Panc1 (cell line): Measurements from ENCODE around the gene LRR1. TPM values are rescaled to one million over a fixed set of nuclear protein-coding genes. Genes with fewer than 3 reads are reported as not detected.
"Not testable (repeated sequence)": the region's sequence is repeated elsewhere in the genome, so short reads cannot be mapped to it uniquely, and the experiment has no call there.

Source experiments
- ATAC-seq: fragments of 200-7000 bp; cut with Tn5 transposase; 2 replicates; pipeline ENCODE4 v1.9.1; 2020; ENCODE audit warnings: mild to moderate bottlenecking, moderate library complexity
- BruUV-seq: library from RNA; stranded (reverse); fragments of 400-500 nt; replicated peaks from 2 replicates; lab custom pipeline; 2021; lab: Mats Ljungman, UMichigan
- CTCF ChIA-PET: fragments of 300-600 bp; sonication (Branson Sonifier 250); formaldehyde crosslinking; loops from one replicate; lab custom pipeline; 2022; ENCODE audit warnings: antibody characterized with exemption; lab: Charles Lee
- POLR2A ChIA-PET: fragments of 300-600 bp; sonication (Branson Sonifier 250); formaldehyde crosslinking; loops from one replicate; lab custom pipeline; 2022; ENCODE audit warnings: antibody characterized with exemption; lab: Charles Lee
- DNase-seq: peaks from one replicate; pipeline ENCODE4 v3.0.0-alpha.2; 2010; ENCODE audit warnings: low read depth, low spot score
- H3K27ac ChIP-seq: 2 replicates; pipeline ENCODE4 v1.5.1; 2011; ENCODE audit warnings: mild to moderate bottlenecking, low read length, inconsistent platforms
- H3K27me3 ChIP-seq: fragments of 200-500 bp; sonication (Bioruptor generic); 2 replicates; pipeline ENCODE4 v1.6.0; 2014; ENCODE audit warnings: low read length, inconsistent platforms; ENCODE audit not compliant: control insufficient read depth, insufficient read depth
- H3K36me3 ChIP-seq: fragments of 200-500 bp; sonication (Bioruptor generic); 2 replicates; pipeline ENCODE4 v1.5.1; 2014; ENCODE audit warnings: inconsistent platforms, mild to moderate bottlenecking, low read length, moderate library complexity; ENCODE audit not compliant: control insufficient read depth, insufficient read depth
- H3K4me1 ChIP-seq: 2 replicates; pipeline ENCODE4 v1.5.1; 2011; ENCODE audit warnings: inconsistent platforms, mild to moderate bottlenecking, low read length, moderate library complexity; ENCODE audit not compliant: control insufficient read depth, insufficient read depth
- H3K4me3 ChIP-seq, 2 experiments: 2 replicates each; pipeline ENCODE4 v1.5.1; 2011 to 2012; ENCODE audit warnings: low read depth in 2 of 2, low read length in 2 of 2, mild to moderate bottlenecking in 2 of 2, inconsistent platforms in 1 of 2, moderate library complexity in 1 of 2
- H3K9me3 ChIP-seq: fragments of 200-500 bp; sonication (Bioruptor generic); 2 replicates; pipeline ENCODE4 v1.5.1; 2014; ENCODE audit warnings: low read depth, mild to moderate bottlenecking, inconsistent platforms, low read length, moderate library complexity; ENCODE audit not compliant: control insufficient read depth, insufficient read depth
- CTCF ChIP-seq: fragments of 450-650 bp; IDR thresholded peaks from 2 replicates; pipeline ENCODE4 v1.5.1; 2017; ENCODE audit warnings: mild to moderate bottlenecking
- POLR2AphosphoS5 ChIP-seq: IDR thresholded peaks from 2 replicates; pipeline ENCODE4 v1.6.1; 2012; ENCODE audit warnings: mild to moderate bottlenecking, low read depth, low read length, moderate library complexity
- SIN3A ChIP-seq: IDR thresholded peaks from 2 replicates; pipeline ENCODE4 v1.6.1; 2012; ENCODE audit warnings: low read depth, mild to moderate bottlenecking, low read length, moderate library complexity, borderline replicate concordance; ENCODE audit not compliant: insufficient read depth
- TCF7L2 ChIP-seq: IDR thresholded peaks from 2 replicates; pipeline ENCODE4 v1.6.1; 2011; ENCODE audit warnings: mild to moderate bottlenecking, low read depth, low read length, inconsistent platforms
- in situ Hi-C: cut with HindIII; loops from 2 replicates; pipeline ENCODE4 v1.10.0; 2016; ENCODE audit warnings: low sequenced_read_pairs, low pct_unique_long_range_greater_than_20kb
- intact Hi-C: fragments of 100-400 bp; cut with micrococcal nuclease; formaldehyde crosslinking; loops from one replicate; pipeline ENCODE4 v1.10.0; 2022; ENCODE audit not compliant: unreplicated experiment
- total RNA-seq: library from RNA; stranded (reverse); gene quantifications from one replicate; pipeline ENCODE4 v1.2.1, GENCODE V29; 2021; ENCODE audit not compliant: unreplicated experiment
- TF ChIP-seq, protein P1 (sequence below), 2 experiments: IDR thresholded peaks; 2 replicates each; pipeline ENCODE4 v1.6.1; 2011 to 2012; ENCODE audit warnings: low read depth in 2 of 2, control low read depth in 1 of 2, low read length in 1 of 2, mild to moderate bottlenecking in 1 of 2, moderate library complexity in 1 of 2; ENCODE audit not compliant: insufficient read depth in 1 of 2

Gene LRR1
- total RNA-seq, 1 experiment from 2014 or later = 23.3 TPM

- ATAC-seq = no peak
- Histone ChIP-seq H3K36me3 (peaks cover 4% of the 10 kb centered on the region; the same call in 1 of the 2 replicates), H3K9me3 (no peaks in the 10 kb centered on the region), H3K27me3 (no peaks in the 10 kb centered on the region), H3K4me1 (no peaks in the 10 kb centered on the region), H3K4me3 (no peak overlapping the region), H3K27ac (no peak overlapping the region)
- in situ Hi-C loops = no loop called here
- CTCF ChIA-PET = no interaction called here
- no peak for DNase-seq
- TF ChIP-seq CTCF (no peak), POLR2AphosphoS5 (no peak), SIN3A (no peak), TCF7L2 (no peak)
- TF ChIP-seq, protein P1, sequence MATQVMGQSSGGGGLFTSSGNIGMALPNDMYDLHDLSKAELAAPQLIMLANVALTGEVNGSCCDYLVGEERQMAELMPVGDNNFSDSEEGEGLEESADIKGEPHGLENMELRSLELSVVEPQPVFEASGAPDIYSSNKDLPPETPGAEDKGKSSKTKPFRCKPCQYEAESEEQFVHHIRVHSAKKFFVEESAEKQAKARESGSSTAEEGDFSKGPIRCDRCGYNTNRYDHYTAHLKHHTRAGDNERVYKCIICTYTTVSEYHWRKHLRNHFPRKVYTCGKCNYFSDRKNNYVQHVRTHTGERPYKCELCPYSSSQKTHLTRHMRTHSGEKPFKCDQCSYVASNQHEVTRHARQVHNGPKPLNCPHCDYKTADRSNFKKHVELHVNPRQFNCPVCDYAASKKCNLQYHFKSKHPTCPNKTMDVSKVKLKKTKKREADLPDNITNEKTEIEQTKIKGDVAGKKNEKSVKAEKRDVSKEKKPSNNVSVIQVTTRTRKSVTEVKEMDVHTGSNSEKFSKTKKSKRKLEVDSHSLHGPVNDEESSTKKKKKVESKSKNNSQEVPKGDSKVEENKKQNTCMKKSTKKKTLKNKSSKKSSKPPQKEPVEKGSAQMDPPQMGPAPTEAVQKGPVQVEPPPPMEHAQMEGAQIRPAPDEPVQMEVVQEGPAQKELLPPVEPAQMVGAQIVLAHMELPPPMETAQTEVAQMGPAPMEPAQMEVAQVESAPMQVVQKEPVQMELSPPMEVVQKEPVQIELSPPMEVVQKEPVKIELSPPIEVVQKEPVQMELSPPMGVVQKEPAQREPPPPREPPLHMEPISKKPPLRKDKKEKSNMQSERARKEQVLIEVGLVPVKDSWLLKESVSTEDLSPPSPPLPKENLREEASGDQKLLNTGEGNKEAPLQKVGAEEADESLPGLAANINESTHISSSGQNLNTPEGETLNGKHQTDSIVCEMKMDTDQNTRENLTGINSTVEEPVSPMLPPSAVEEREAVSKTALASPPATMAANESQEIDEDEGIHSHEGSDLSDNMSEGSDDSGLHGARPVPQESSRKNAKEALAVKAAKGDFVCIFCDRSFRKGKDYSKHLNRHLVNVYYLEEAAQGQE (IDR thresholded peaks at IDR 0.05; ENCODE audit: insufficient read depth in 1 of 2, low read depth in 2 of 2, low read length in 1 of 2) = no peak
- no TSS peak for BruUV-seq
- POLR2A ChIA-PET = no interaction called here
- intact Hi-C loops = no loop called here
Observed at GRCh38 chr14:49653508-49653907, 54.8 kb downstream of the LRR1 start.

DNA sequence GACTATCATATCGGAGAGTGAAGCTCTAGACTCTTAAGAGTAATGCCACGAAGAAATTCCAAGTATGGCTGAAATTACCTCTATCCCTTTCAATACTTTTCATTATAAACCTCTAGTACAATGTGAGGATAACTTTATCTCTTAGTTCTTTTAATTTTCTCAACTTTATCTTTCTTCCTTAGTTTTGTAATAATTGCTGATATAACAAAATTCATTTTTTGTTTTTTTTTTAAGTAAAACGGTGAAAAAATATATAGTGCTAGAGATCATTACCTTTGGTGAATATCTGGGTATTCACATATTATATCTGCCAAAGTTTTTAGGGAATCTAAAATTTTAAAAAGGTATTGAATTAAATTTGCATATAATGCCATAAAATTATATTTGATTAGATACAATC, 55.8 kb downstream of the LRR1 start:
- ChIA-PET CTCF (interaction anchor here (0.6 kb wide), 1 partner anchor 34 kb away, joined by 3 read pairs; the partner anchor contains the start of gene RPL36AL), POLR2A (no interaction called here)
- H3K27me3 ChIP-seq = no peaks in the 10 kb centered on the region
- no peaks in the 10 kb centered on the region for H3K4me1 ChIP-seq
- intact Hi-C loops (no loop called here), in situ Hi-C loops (no loop called here)
- BruUV-seq = no TSS peak
- TF ChIP-seq TCF7L2 = no peak
- no peak for TF ChIP-seq POLR2AphosphoS5
- no peak for TF ChIP-seq SIN3A
- TF ChIP-seq, protein P1 (IDR thresholded peaks at IDR 0.05; ENCODE audit: insufficient read depth in 1 of 2, low read depth in 2 of 2, low read length in 1 of 2) = no peak
- TF ChIP-seq CTCF = no peak
- peaks cover 4% of the 10 kb centered on the region; the same call in 1 of the 2 replicates for H3K36me3 ChIP-seq
- ATAC-seq (no peak), DNase-seq (no peak)
- no peak overlapping the region for H3K27ac ChIP-seq
- no peak overlapping the region for H3K4me3 ChIP-seq
- no peaks in the 10 kb centered on the region for H3K9me3 ChIP-seq

DNA sequence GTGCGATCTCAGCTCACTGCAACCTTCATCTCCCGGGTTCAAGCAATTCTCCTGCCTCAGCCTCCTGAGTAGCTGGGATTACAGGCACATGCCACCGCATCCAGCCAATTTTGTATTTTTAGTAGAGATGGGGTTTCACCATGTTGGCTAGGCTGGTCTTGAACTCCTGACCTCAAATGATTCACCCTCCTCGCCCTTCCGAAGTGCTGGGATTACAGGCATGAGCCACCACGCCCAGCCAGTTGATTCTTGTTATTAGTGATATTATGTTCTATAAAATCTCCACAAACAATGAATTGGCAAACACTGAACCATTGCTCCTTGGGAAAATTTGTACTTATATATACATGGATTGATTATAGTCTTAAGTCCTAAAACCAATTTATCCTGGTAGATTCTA, 58.8 kb downstream of the LRR1 start:
- intact Hi-C loops, H3K36me3 ChIP-seq, CTCF ChIA-PET, POLR2A ChIA-PET, ATAC-seq, in situ Hi-C loops, H3K4me3 ChIP-seq, H3K9me3 ChIP-seq, H3K4me1 ChIP-seq, H3K27me3 ChIP-seq, BruUV-seq, H3K27ac ChIP-seq, DNase-seq: not testable (repeated sequence)
